ENCODE data around the gene TFR2. TPM values are rescaled to one million over a fixed set of nuclear protein-coding genes. Genes with fewer than 3 reads are reported as not detected.

Gene TFR2
- total RNA-seq, 1 experiment from 2014 or later, result not detected

DNA sequence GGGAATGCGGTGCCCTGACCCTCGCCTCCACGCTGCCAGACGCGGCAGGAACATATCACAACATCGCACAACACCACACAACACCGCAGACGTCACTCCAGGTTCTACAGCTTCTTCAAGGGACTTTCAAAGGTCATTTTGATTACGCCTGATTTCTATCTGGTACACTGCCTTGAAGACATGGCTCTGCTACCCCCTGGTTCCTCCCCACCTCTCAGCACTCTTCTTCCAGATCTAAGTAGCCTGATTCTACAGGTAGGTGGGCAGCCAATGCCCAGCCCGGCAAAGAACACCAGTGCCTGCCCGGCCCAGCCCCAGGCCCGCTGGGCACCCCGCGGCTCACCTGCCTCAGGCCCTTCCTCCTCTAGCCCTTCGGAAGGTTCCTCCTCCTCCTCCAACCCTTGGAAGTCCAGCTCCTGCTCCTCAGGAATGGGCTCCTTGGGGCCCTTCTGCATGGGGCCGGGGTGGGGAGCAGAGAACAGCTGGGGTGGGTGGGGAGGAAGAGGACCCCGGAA lies 44.3 kb upstream of the TFR2 start:
- intact Hi-C loops (cut with micrococcal nuclease), result no loop called here
- no peaks in the 10 kb centered on the region for H3K27me3 Mint-ChIP-seq (ENCODE audit: insufficient read depth, unreplicated experiment)
- TF ChIP-seq, protein P1, sequence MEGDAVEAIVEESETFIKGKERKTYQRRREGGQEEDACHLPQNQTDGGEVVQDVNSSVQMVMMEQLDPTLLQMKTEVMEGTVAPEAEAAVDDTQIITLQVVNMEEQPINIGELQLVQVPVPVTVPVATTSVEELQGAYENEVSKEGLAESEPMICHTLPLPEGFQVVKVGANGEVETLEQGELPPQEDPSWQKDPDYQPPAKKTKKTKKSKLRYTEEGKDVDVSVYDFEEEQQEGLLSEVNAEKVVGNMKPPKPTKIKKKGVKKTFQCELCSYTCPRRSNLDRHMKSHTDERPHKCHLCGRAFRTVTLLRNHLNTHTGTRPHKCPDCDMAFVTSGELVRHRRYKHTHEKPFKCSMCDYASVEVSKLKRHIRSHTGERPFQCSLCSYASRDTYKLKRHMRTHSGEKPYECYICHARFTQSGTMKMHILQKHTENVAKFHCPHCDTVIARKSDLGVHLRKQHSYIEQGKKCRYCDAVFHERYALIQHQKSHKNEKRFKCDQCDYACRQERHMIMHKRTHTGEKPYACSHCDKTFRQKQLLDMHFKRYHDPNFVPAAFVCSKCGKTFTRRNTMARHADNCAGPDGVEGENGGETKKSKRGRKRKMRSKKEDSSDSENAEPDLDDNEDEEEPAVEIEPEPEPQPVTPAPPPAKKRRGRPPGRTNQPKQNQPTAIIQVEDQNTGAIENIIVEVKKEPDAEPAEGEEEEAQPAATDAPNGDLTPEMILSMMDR (IDR thresholded peaks at IDR 0.05; ENCODE audit: unreplicated experiment), result no peak
- CTCF ChIA-PET, result interaction anchor here (0.7 kb wide), 1 partner anchor 121 kb away, joined by 3 read pairs; no protein-coding TSS in a partner anchor
- no peak overlapping the region for H3K27ac Mint-ChIP-seq (ENCODE audit: low read depth, unreplicated experiment)
- H3K4me3 Mint-ChIP-seq (ENCODE audit: unreplicated experiment), result no peak overlapping the region
- BruUV-seq (replicated peaks), result no TSS peak
- POLR2A ChIA-PET, result no interaction called here
- DNase-seq (ENCODE audit: unreplicated experiment), result no peak
- H3K9me3 Mint-ChIP-seq (ENCODE audit: unreplicated experiment), result no peaks in the 10 kb centered on the region
- H3K36me3 Mint-ChIP-seq (ENCODE audit: insufficient read depth, unreplicated experiment), result peaks cover 52% of the 10 kb centered on the region
- no peaks in the 10 kb centered on the region for H3K4me1 Mint-ChIP-seq (ENCODE audit: insufficient read depth, unreplicated experiment)

DNA sequence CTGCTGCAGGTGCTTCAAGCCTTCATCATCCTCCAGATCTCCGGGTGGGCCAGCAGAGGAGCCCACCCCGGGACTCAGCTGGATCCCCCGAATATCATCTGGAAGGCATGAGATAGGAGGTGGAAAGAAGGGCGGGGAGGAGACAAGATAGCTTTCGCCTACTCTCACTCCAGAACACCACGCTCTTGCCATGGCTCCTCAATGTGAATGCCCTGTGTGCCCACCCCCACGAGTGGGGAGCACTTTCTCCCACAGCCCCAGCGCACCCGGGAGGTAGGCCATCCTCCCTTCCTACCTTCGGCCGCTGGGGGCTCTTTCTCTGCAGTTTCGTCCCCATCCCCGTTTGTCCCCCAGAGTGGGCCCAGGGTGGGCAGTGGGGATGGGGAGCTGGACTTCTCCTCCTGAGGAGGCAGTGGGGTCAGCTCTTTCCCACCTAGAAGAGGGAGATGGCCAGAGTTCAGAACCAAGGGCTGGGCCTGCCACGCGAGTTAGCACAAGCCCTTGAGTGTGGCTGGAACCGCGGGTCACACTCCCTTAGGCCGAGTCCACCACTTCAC lies 43.8 kb upstream of the TFR2 start:
- TF ChIP-seq, protein P1 (IDR thresholded peaks at IDR 0.05; ENCODE audit: unreplicated experiment), result no peak
- H3K4me3 Mint-ChIP-seq (ENCODE audit: unreplicated experiment), result no peak overlapping the region
- ChIA-PET CTCF (interaction anchor here (0.7 kb wide), 1 partner anchor 120 kb away, joined by 3 read pairs; no protein-coding TSS in a partner anchor), POLR2A (no interaction called here)
- no peaks in the 10 kb centered on the region for H3K9me3 Mint-ChIP-seq (ENCODE audit: unreplicated experiment)
- H3K27me3 Mint-ChIP-seq (ENCODE audit: insufficient read depth, unreplicated experiment), result no peaks in the 10 kb centered on the region
- DNase-seq (ENCODE audit: unreplicated experiment), result no peak
- H3K4me1 Mint-ChIP-seq (ENCODE audit: insufficient read depth, unreplicated experiment), result peaks cover 3% of the 10 kb centered on the region
- intact Hi-C loops (cut with micrococcal nuclease), result no loop called here
- no TSS peak for BruUV-seq (replicated peaks)
- peaks cover 55% of the 10 kb centered on the region for H3K36me3 Mint-ChIP-seq (ENCODE audit: insufficient read depth, unreplicated experiment)
- no peak overlapping the region for H3K27ac Mint-ChIP-seq (ENCODE audit: low read depth, unreplicated experiment)

DNA sequence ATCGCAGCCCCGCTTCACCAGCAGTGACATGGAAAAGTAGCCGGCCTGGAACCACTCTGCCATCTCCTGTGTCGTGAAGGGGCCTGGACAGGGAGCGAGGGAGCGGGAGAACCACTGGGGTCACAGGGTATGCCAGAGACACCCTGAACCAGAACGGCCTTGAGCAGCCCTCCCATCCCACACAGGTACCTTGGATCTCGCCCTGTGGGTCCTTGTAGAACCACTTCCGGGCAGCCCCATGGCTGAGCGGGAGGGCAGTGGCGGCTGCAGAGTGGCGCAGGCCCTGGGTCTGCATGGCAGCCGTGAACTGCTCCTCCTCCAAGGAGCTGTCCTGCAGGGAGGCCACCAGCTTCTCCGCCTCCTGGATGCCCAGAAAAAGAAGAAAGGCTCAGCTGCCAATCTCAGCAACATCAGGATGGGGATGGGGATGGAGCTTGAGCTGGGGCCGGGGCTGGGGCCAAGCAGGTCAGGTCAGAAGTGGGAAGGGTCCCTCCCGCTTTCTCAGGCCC lies 43.2 kb upstream of the TFR2 start:
- no peak overlapping the region for H3K4me3 Mint-ChIP-seq (ENCODE audit: unreplicated experiment)
- TF ChIP-seq, protein P1 (IDR thresholded peaks at IDR 0.05; ENCODE audit: unreplicated experiment), result no peak
- H3K9me3 Mint-ChIP-seq (ENCODE audit: unreplicated experiment), result no peaks in the 10 kb centered on the region
- peaks cover 56% of the 10 kb centered on the region for H3K36me3 Mint-ChIP-seq (ENCODE audit: insufficient read depth, unreplicated experiment)
- intact Hi-C loops (cut with micrococcal nuclease), result no loop called here
- ChIA-PET POLR2A (interaction anchor here (0.8 kb wide), 1 partner anchor 191 kb away, joined by 3 read pairs; no protein-coding TSS in a partner anchor), CTCF (interaction anchor here (0.7 kb wide), 1 partner anchor 120 kb away, joined by 3 read pairs; no protein-coding TSS in a partner anchor)
- H3K27me3 Mint-ChIP-seq (ENCODE audit: insufficient read depth, unreplicated experiment), result no peaks in the 10 kb centered on the region
- BruUV-seq (replicated peaks), result no TSS peak
- no peak overlapping the region for H3K27ac Mint-ChIP-seq (ENCODE audit: low read depth, unreplicated experiment)
- H3K4me1 Mint-ChIP-seq (ENCODE audit: insufficient read depth, unreplicated experiment), result peaks cover 7% of the 10 kb centered on the region
- no peak for DNase-seq (ENCODE audit: unreplicated experiment)

DNA sequence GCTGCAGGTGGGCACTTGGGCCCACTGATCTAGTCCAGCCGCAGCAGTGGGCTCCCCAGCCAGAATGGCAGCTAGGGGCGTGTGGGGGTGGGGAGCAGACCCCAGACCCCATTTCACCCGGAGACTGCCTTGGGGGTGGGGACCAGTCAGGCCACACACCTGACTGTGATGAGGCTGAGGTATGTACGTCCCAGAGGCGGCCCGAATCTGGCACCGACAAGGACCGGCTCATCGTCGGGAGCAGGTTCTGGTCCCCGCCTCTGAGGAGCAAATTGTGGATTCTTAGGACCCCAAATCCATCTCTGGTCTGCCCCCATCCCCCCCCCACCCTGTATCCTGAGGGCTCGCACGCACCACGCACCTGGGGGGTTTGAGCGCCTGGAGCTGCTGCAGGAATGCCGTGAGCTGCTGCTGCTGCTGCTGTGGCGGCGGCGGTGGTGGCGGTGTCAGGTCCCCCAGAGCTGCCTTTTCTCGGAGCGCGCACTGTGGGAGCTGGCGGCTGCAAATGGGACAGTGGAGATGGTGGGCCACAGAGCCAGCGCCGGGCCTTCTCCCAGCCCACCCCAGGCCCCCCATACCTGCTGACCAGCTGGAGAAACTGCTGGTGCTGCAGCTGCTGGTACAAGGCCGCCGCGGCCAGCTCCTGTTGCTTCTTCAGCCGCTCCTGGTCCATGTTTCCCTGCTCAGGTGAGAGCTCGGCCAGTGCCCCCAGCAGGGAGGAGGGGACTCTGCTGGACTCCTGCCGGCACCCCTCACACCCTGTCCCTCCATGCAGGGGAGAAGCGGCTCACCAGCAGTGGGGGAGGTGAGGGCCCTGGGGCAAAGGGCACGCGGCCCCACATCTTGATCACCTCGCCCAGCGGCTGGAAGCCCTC lies 42.5 kb upstream of the TFR2 start:
- DNase-seq (ENCODE audit: unreplicated experiment), result no peak
- ChIA-PET POLR2A (interaction anchor here (0.8 to 3.7 kb wide), 3 partner anchors 10 to 192 kb away, joined by 3 to 24 read pairs (median 3); partner anchors contain the start of gene GIGYF1), CTCF (interaction anchor here (0.6 to 10.0 kb wide), 3 partner anchors 8 to 120 kb away, joined by 3 to 103 read pairs (median 3); no protein-coding TSS in a partner anchor)
- no TSS peak for BruUV-seq (replicated peaks)
- Mint-ChIP-seq H3K4me3 (ENCODE audit: unreplicated experiment) (no peak overlapping the region), H3K4me1 (ENCODE audit: insufficient read depth, unreplicated experiment) (peaks cover 7% of the 10 kb centered on the region), H3K27me3 (ENCODE audit: insufficient read depth, unreplicated experiment) (no peaks in the 10 kb centered on the region), H3K27ac (ENCODE audit: low read depth, unreplicated experiment) (no peak overlapping the region), H3K9me3 (ENCODE audit: unreplicated experiment) (no peaks in the 10 kb centered on the region), H3K36me3 (ENCODE audit: insufficient read depth, unreplicated experiment) (peaks cover 59% of the 10 kb centered on the region)
- TF ChIP-seq, protein P1 (IDR thresholded peaks at IDR 0.05; ENCODE audit: unreplicated experiment), result no peak
- intact Hi-C loops (cut with micrococcal nuclease), result no loop called here

Measured in MCF 10A (cell line).